Lung (tissue), 12 donors: ENCODE results near the gene ATXN3L. TPM values are rescaled to one million over a fixed set of nuclear protein-coding genes. Genes with fewer than 3 reads are reported as not detected.

Source experiments
- ATAC-seq: fragments of 200-7000 bp; cut with Tn5 transposase; one replicate; pipeline ENCODE4 v1.9.1; 2020; ENCODE audit warnings: moderate number of reproducible peaks; ENCODE audit not compliant: insufficient read depth, low FRiP score
- DNase-seq, 3 donors: peaks; one replicate each; pipeline ENCODE4 v3.0.0-alpha.2; 2013 to 2017
- H3K27ac ChIP-seq, 2 donors: one replicate each; pipeline ENCODE4 v1.5.1; 2013; ENCODE audit warnings: mild to moderate bottlenecking in 2 of 2, moderate library complexity in 2 of 2, control low read depth in 1 of 2, inconsistent platforms in 1 of 2, low read depth in 1 of 2, low read length in 1 of 2
- H3K27me3 ChIP-seq, 3 donors: one replicate each; pipeline ENCODE4 v1.5.1; 2013; ENCODE audit warnings: low read length in 2 of 3; ENCODE audit not compliant: control insufficient read depth in 3 of 3, insufficient read depth in 3 of 3
- H3K36me3 ChIP-seq, 4 donors: one replicate each; pipeline ENCODE4 v1.5.1; 2013; ENCODE audit warnings: low read length in 4 of 4, mild to moderate bottlenecking in 1 of 4, moderate library complexity in 1 of 4; ENCODE audit not compliant: control insufficient read depth in 4 of 4, insufficient read depth in 4 of 4
- H3K4me1 ChIP-seq, 5 donors: one replicate each; pipeline ENCODE4 v1.5.1; 2013; ENCODE audit warnings: low read length in 5 of 5, mild to moderate bottlenecking in 2 of 5, moderate library complexity in 1 of 5; ENCODE audit not compliant: control insufficient read depth in 5 of 5, insufficient read depth in 5 of 5
- H3K4me3 ChIP-seq: one replicate; pipeline ENCODE4 v1.5.1; 2013; ENCODE audit warnings: mild to moderate bottlenecking, control low read depth, moderate library complexity
- H3K9ac ChIP-seq, 2 donors: one replicate each; pipeline ENCODE4 v1.5.1; 2013; ENCODE audit warnings: low read length in 2 of 2, control low read depth in 1 of 2; ENCODE audit not compliant: insufficient read depth in 1 of 2
- H3K9me3 ChIP-seq, 4 donors: one replicate each; pipeline ENCODE4 v1.5.1; 2013; ENCODE audit warnings: low read length in 3 of 4, mild to moderate bottlenecking in 1 of 4, moderate library complexity in 1 of 4; ENCODE audit not compliant: control insufficient read depth in 4 of 4, insufficient read depth in 3 of 4
- CTCF ChIP-seq: IDR thresholded peaks from 2 replicates; pipeline ENCODE4 v1.5.1; 2012; ENCODE audit warnings: mild to moderate bottlenecking; ENCODE audit errors: control extremely low read depth, extremely low read depth
- WGBS, 2 donors: extraction: QIAGEN DNeasy Blood & Tissue Kit; methylation state at CpG; one replicate each; pipeline ENCODE4 v1.1.7; 2013; 5-methylcytosine and 5-hydroxymethylcytosine counted together
- polyA plus RNA-seq, 2 donors: library from polyadenylated mRNA; stranded (reverse); fragments of 200-250 nt; gene quantifications; one replicate each; pipeline ENCODE4 v1.2.1, GENCODE V29; 2013
- total RNA-seq, 2 donors: library from RNA; depleted of rRNA in 1 of 2; stranded (reverse); fragments of >200 nt in 1 of 2; gene quantifications; one replicate each; pipeline ENCODE4 v1.2.1, GENCODE V29; 2014 to 2021
- donor health status: control.
- donor health status: control.
- donor health status: Bipolar disorder and iron deficiency.
- donor health status: healthy.
- donor health status: DM: yes; HTN: yes; CAD: no.

Gene ATXN3L
- total and polyA plus RNA-seq, 4 donors: not detected

DNA sequence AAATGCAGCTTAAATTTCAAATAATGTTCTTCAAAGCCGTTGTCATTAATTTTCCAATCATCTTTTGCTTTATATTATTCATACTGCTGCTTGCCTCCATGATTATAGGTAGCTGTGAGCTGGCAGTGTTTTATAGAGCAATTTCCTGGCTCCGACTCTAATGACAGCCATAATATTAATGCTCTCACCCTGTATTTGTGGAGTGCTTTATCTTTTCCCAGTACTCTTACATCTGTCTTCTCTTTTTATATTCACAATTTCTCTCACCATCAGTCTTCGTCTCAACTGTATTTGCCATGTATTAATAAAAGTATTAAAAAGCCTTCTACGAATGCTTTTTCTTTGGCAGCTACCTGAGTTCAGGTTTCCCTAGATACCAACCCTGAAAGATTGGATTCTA, 21.0 kb downstream of the ATXN3L start:
- DNase-seq (no peak), ATAC-seq (no peak)
- 80 to 90% methylated on average over 4 of the region's 4 CpGs for WGBS, 2 donors

DNA sequence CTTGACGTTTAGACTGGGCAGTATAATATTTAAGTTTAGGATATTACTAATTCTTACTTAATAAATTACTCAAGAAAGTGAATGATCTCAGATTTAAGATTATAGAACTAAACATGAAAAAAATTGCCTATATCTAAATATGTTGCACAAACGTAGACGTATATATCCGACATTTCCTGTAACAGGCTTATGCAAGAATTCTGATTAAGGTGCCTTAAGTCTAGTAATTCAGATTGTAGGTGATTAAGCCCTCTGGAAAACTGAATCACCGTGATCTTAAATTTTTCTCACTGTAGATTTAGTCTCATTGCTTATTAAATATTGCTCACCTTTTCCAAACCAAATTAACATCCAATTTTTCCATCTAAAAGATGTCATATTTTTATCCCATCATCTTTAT, 24.0 kb downstream of the ATXN3L start:
- no peaks in the 10 kb centered on the region for H3K4me1 ChIP-seq
- H3K36me3 ChIP-seq: no peaks in the 10 kb centered on the region
- peaks cover 0 to 41% (median 3%) of the 10 kb centered on the region in 3 donors for H3K27me3 ChIP-seq
- TF ChIP-seq CTCF: no peak
- DNase-seq: no peak
- ATAC-seq: no peak
- WGBS, 2 donors: 77 to 81% methylated on average over 5 of the region's 5 CpGs
- H3K4me3 ChIP-seq: no peak overlapping the region
- H3K27ac ChIP-seq: no peak overlapping the region
- no peaks in the 10 kb centered on the region for H3K9me3 ChIP-seq
- no peak overlapping the region for H3K9ac ChIP-seq

More for the DNA sequence above, 21.0 kb downstream of the ATXN3L start:
- Histone ChIP-seq H3K9ac (no peak overlapping the region), H3K4me3 (no peak overlapping the region), H3K4me1 (no peaks in the 10 kb centered on the region), H3K27me3 (peaks cover 0 to 35% (median 5%) of the 10 kb centered on the region in 3 donors), H3K9me3 (no peaks in the 10 kb centered on the region), H3K27ac (no peak overlapping the region), H3K36me3 (no peaks in the 10 kb centered on the region)
- no peak for TF ChIP-seq CTCF

- no peak for TF ChIP-seq CTCF
- WGBS, 2 donors: 61 to 80% methylated on average over 6 of the region's 6 CpGs
- no peaks in the 10 kb centered on the region for H3K4me1 ChIP-seq
- H3K27me3 ChIP-seq: peaks cover 0 to 32% (median 3%) of the 10 kb centered on the region in 3 donors
- H3K9me3 ChIP-seq: no peaks in the 10 kb centered on the region
- ATAC-seq (no peak), DNase-seq (no peak)
- H3K27ac ChIP-seq: no peak overlapping the region
- H3K36me3 ChIP-seq: no peaks in the 10 kb centered on the region
- H3K9ac ChIP-seq: no peak overlapping the region
- H3K4me3 ChIP-seq: no peak overlapping the region
Measured at GRCh38 chrX:13293700-13294099, 26.2 kb downstream of the ATXN3L start.
